ENCODE data around the gene TOM1L1. TPM values are rescaled to one million over a fixed set of nuclear protein-coding genes. Genes with fewer than 3 reads are reported as not detected.

Gene TOM1L1
- total RNA-seq, 6 experiments from 2014 or later: 15.4 to 26.0 (median 21.7) TPM

DNA sequence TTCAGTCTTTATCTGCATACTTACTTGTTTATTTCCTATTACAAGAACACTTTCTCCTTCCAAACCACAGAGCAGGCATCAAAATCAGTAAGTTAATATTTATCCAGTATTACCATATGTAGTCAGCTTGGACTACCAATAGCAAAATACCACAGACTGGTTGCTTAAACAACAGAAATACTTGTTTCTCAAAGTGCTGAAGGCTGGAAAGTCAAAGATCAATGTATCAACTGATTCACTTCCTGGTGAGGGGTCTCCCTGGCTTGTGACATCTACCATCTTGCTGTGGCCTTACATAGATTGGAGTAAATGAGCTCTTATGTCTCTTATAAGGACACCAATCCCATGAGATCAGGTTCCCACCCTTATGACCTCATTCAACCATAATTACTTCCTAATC, 70.5 kb downstream of the TOM1L1 start:
- Mint-ChIP-seq H3K36me3 (ENCODE audit: low read depth) (0 out of 2 replicates have a peak, but pooled peaks cover 2% of the 10 kb centered on the region), H3K4me1 (ENCODE audit: low read depth) (peaks cover 12% of the 10 kb centered on the region), H3K27ac (no peak overlapping the region), H3K27me3 (ENCODE audit: insufficient read depth) (peaks cover 1% of the 10 kb centered on the region; the same call in 1 of the 2 replicates), H3K4me3 (no peak overlapping the region), H3K9me3 (no peaks in the 10 kb centered on the region)
- TF ChIP-seq, protein P1, sequence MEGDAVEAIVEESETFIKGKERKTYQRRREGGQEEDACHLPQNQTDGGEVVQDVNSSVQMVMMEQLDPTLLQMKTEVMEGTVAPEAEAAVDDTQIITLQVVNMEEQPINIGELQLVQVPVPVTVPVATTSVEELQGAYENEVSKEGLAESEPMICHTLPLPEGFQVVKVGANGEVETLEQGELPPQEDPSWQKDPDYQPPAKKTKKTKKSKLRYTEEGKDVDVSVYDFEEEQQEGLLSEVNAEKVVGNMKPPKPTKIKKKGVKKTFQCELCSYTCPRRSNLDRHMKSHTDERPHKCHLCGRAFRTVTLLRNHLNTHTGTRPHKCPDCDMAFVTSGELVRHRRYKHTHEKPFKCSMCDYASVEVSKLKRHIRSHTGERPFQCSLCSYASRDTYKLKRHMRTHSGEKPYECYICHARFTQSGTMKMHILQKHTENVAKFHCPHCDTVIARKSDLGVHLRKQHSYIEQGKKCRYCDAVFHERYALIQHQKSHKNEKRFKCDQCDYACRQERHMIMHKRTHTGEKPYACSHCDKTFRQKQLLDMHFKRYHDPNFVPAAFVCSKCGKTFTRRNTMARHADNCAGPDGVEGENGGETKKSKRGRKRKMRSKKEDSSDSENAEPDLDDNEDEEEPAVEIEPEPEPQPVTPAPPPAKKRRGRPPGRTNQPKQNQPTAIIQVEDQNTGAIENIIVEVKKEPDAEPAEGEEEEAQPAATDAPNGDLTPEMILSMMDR (IDR thresholded peaks at IDR 0.05): no peak
- no peak for DNase-seq

DNA sequence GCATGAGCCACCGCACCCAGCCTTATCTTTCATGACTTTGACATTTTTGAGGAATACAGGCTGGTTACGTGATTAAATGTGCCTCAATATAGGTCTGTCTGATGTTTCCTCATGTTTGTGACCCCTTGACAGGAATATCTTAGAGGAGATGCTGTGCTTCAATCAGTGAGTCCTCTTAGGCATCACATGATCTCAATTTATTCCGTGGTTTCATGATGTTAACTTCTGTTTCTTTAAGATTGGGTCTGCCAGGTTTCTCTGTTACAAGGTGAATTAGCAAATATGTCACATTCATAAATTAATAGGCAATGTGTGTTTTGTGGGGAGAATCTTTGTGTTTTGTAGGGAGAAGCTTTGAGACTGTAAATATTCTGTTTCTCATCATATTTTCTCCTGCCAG, 71.2 kb downstream of the TOM1L1 start:
- Mint-ChIP-seq H3K36me3 (ENCODE audit: low read depth) (no peaks in the 10 kb centered on the region), H3K4me3 (no peak overlapping the region), H3K27ac (no peak overlapping the region), H3K4me1 (ENCODE audit: low read depth) (peaks cover 4% of the 10 kb centered on the region), H3K27me3 (ENCODE audit: insufficient read depth) (peaks cover 1% of the 10 kb centered on the region; the same call in 1 of the 2 replicates), H3K9me3 (no peaks in the 10 kb centered on the region)
- no peak for DNase-seq
- TF ChIP-seq, protein P1 (IDR thresholded peaks at IDR 0.05): no peak

DNA sequence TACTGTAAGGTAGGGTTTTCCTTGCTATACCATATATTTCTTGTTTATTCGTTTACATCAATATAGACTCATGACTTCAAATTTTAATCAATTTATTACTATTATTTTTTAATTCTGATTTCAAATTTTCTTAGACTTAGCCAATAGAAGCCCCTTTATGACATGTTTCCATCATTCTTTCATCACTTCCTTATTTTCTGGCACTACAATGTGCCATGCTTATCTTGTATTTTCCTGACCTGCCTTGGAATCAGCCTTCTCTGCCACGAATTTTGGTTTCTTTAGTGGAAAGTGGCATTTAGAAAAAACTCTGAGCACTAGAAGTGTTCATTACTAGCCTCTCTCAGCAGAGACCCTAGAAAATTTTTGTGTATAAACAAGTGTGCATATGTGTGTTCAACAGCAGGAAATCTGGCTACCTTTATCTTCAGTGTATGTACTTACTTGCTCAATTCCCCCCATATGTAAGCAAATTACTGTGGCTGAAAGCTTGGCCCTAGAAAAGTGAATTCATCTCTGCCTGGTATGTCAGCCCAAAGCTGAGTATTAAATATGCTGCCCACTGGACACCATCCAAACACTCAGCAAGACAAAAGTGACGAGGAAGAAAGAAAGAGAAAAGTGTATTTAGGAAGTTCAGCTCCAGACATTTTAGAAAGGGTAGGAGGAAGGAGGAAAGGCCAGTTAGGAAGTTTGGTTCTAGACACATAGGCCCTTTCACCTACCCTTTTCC, 71.9 kb downstream of the TOM1L1 start:
- no peaks in the 10 kb centered on the region for H3K4me1 Mint-ChIP-seq (ENCODE audit: low read depth)
- H3K9me3 Mint-ChIP-seq: no peaks in the 10 kb centered on the region
- no peak overlapping the region for H3K27ac Mint-ChIP-seq
- no peaks in the 10 kb centered on the region for H3K36me3 Mint-ChIP-seq (ENCODE audit: low read depth)
- H3K4me3 Mint-ChIP-seq: no peak overlapping the region
- TF ChIP-seq, protein P1 (IDR thresholded peaks at IDR 0.05): no peak
- DNase-seq: no peak
- peaks cover under 1% of the 10 kb centered on the region; the same call in 1 of the 2 replicates for H3K27me3 Mint-ChIP-seq (ENCODE audit: insufficient read depth)

DNA sequence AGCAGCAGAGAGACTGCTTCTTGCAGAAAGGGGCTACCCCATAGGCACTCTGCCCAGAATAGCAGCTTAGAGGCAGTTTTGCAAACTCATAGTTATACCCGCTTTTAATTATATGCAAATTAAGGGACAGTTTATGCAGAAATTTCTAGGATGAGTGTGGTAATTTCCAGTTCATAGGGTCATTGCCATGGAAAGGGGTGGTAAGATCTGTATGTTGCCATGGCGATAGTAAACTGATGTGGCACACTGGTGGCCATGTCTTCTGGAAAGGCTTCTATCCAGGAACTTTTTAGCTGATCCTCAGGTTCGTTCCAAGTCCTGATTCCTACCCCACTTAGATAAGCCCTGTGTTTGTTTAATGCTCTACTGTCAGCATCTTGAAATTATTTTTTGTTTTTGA, 74.1 kb downstream of the TOM1L1 start:
- Mint-ChIP-seq H3K27me3 (ENCODE audit: insufficient read depth) (no peaks in the 10 kb centered on the region), H3K9me3 (no peaks in the 10 kb centered on the region), H3K4me3 (no peak overlapping the region), H3K4me1 (ENCODE audit: low read depth) (no peaks in the 10 kb centered on the region), H3K27ac (no peak overlapping the region), H3K36me3 (ENCODE audit: low read depth) (0 out of 2 replicates have a peak, but pooled peaks cover 5% of the 10 kb centered on the region)
- TF ChIP-seq, protein P1 (IDR thresholded peaks at IDR 0.05): no peak
- DNase-seq: no peak

DNA sequence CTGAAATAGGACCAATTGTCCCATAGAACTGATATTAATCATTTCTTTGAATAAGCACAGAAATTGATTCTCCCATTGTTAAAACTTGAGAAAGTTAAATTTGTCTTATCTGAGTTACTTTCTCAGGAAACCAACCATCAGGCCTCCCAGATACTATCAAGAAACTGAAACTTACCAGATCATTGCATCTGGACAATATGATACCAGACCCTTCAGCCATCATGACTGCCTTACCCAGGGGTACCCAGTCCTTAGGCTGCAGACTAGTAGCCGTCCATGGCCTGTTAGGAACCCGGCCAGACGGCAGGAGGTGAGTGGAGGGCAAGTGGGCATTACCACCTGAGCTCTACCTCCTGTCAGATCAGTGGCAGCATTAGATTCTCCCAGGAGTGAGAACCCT, 75.7 kb downstream of the TOM1L1 start:
- H3K4me1 Mint-ChIP-seq (ENCODE audit: low read depth): no peaks in the 10 kb centered on the region
- H3K27ac Mint-ChIP-seq: no peak overlapping the region
- TF ChIP-seq, protein P1 (IDR thresholded peaks at IDR 0.05): no peak
- H3K4me3 Mint-ChIP-seq: no peak overlapping the region
- no peaks in the 10 kb centered on the region for H3K27me3 Mint-ChIP-seq (ENCODE audit: insufficient read depth)
- DNase-seq: no peak
- H3K9me3 Mint-ChIP-seq: peaks cover 8% of the 10 kb centered on the region; the same call in 1 of the 2 replicates
- H3K36me3 Mint-ChIP-seq (ENCODE audit: low read depth): 0 out of 2 replicates have a peak, but pooled peaks cover 13% of the 10 kb centered on the region
